BJ (cell line): ENCODE measurements around the gene SLC10A6. TPM values are rescaled to one million over a fixed set of nuclear protein-coding genes. Genes with fewer than 3 reads are reported as not detected.

Experiments used
- CTCF ChIA-PET: fragments of 350-600 bp; formaldehyde crosslinking; extraction: SDS; loops from one replicate; lab custom pipeline; 2021; ENCODE audit warnings: antibody characterized with exemption, inconsistent platforms; lab: Yijun Ruan, JAX
- POLR2A ChIA-PET: fragments of 300-600 bp; sonication (Branson Sonifier 250); formaldehyde crosslinking; extraction: SDS; loops from one replicate; lab custom pipeline; 2021; ENCODE audit warnings: antibody characterized with exemption; lab: Charles Lee
- DNase-seq: peaks from one replicate; pipeline ENCODE4 v3.0.0-alpha.2; 2011; ENCODE audit warnings: low read depth
- H3K27me3 ChIP-seq: 2 replicates; pipeline ENCODE4 v1.6.0; 2011; ENCODE audit warnings: low read length; ENCODE audit not compliant: control insufficient read depth, insufficient read depth
- H3K36me3 ChIP-seq: 2 replicates; pipeline ENCODE4 v1.5.1; 2011; ENCODE audit warnings: low read length; ENCODE audit not compliant: control insufficient read depth, insufficient read depth
- H3K4me3 ChIP-seq: 2 replicates; pipeline ENCODE4 v1.5.1; 2011; ENCODE audit warnings: low read depth, mild to moderate bottlenecking, control low read depth, low read length
- polyA plus RNA-seq: library from polyadenylated mRNA; depleted of rRNA; stranded (reverse); fragments of >200 nt; gene quantifications from 2 replicates; pipeline ENCODE4 v1.2.3, GENCODE V29; 2011
- TF ChIP-seq, protein P1 (sequence below): IDR thresholded peaks from 2 replicates; pipeline ENCODE4 v1.5.1; 2011; ENCODE audit warnings: low read depth, mild to moderate bottlenecking, control low read depth, inconsistent platforms, low read length, moderate library complexity; ENCODE audit not compliant: insufficient read depth

SLC10A6 gene
- polyA plus RNA-seq, 1 experiment = 0.72 TPM

DNA sequence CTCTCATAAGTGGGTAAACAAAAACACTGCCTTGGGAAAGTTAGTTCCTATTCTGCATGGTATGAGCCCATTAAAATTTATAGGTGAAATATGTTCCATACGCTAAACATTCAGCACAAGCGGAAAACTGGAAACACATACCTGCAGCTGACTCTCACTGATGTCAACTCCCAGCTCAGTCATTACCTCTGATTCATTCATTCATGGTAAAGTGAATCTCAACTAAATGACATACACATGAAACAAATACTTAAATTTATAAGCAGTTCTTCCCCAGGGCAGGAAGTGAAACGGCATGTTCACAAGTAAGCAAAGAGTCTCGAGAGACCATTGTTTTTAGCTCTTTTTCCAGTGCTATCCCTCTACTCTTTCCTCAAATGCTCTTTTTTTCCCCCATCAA, 1.6 kb downstream of the SLC10A6 start:
- H3K36me3 ChIP-seq = no peaks in the 10 kb centered on the region; the same call in 1 of the 2 replicates
- no peaks in the 10 kb centered on the region for H3K27me3 ChIP-seq
- peak overlapping the region; percentile 20 for H3K4me3 ChIP-seq
- no peak for DNase-seq
- TF ChIP-seq, protein P1, sequence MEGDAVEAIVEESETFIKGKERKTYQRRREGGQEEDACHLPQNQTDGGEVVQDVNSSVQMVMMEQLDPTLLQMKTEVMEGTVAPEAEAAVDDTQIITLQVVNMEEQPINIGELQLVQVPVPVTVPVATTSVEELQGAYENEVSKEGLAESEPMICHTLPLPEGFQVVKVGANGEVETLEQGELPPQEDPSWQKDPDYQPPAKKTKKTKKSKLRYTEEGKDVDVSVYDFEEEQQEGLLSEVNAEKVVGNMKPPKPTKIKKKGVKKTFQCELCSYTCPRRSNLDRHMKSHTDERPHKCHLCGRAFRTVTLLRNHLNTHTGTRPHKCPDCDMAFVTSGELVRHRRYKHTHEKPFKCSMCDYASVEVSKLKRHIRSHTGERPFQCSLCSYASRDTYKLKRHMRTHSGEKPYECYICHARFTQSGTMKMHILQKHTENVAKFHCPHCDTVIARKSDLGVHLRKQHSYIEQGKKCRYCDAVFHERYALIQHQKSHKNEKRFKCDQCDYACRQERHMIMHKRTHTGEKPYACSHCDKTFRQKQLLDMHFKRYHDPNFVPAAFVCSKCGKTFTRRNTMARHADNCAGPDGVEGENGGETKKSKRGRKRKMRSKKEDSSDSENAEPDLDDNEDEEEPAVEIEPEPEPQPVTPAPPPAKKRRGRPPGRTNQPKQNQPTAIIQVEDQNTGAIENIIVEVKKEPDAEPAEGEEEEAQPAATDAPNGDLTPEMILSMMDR = no peak
- ChIA-PET CTCF (interaction anchor here (0.5 to 2.2 kb wide), 7 partner anchors 8 to 352 kb away, joined by 3 to 10 read pairs (median 4); partner anchors contain the start of gene C4orf36), POLR2A (interaction anchor here (1.0 kb wide), 1 partner anchor 31 kb away, joined by 3 read pairs; no protein-coding TSS in a partner anchor)

DNA sequence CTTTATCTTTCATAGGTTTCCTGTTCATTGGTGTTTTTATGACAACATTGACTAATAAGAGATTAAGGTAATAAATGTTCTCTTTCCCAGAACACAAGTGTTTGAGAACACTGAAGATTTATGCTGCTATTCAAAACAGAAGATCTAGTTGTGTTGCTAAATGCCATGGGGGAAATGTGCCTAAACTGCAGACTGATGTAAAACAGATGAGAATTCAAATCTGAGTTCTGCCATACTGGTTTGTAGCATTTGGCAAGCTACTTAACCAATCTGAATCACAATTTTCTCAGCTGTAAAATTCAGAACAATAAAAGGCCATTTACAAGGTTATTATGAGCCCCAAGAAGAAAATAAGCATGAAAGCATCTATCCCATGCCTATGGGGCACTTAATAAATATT, 2.3 kb downstream of the SLC10A6 start:
- TF ChIP-seq, protein P1 = no peak
- Histone ChIP-seq H3K36me3 (no peaks in the 10 kb centered on the region; the same call in 1 of the 2 replicates), H3K27me3 (no peaks in the 10 kb centered on the region), H3K4me3 (no peak overlapping the region; the same call in 1 of the 2 replicates)
- ChIA-PET POLR2A (interaction anchor here (0.7 kb wide), 2 partner anchors 11 to 238 kb away, joined by 3 to 7 read pairs; no protein-coding TSS in a partner anchor), CTCF (interaction anchor here (0.6 to 1.8 kb wide), 6 partner anchors 8 to 322 kb away, joined by 3 to 7 read pairs (median 4); partner anchors contain the start of gene C4orf36)
- DNase-seq = peak; percentile 84

DNA sequence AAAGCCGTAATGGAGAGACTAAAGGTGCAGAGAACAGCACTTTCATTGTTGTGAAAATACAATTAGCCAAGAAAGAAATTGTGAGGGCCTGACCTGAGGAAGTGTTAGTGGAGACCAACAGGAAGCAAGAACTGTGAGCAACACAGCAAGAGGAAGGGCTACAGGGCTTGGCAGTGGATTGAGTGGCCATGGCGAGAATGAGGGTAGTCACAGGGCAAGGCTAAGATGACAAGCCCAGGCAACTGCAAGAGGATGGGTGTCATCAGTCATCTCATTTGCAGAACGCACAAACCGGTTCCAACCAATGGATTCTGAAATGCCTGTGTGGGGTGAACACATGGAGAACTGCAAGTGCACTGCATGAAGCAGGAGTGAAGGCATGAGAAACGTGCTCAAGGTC, 3.6 kb downstream of the SLC10A6 start:
- ChIA-PET POLR2A (no interaction called here), CTCF (interaction anchor here (1.1 to 1.8 kb wide), 2 partner anchors 10 to 347 kb away, joined by 3 to 7 read pairs; no protein-coding TSS in a partner anchor)
- DNase-seq = no peak
- Histone ChIP-seq H3K27me3 (no peaks in the 10 kb centered on the region), H3K4me3 (no peak overlapping the region), H3K36me3 (no peaks in the 10 kb centered on the region; the same call in 1 of the 2 replicates)
- TF ChIP-seq, protein P1 = no peak

DNA sequence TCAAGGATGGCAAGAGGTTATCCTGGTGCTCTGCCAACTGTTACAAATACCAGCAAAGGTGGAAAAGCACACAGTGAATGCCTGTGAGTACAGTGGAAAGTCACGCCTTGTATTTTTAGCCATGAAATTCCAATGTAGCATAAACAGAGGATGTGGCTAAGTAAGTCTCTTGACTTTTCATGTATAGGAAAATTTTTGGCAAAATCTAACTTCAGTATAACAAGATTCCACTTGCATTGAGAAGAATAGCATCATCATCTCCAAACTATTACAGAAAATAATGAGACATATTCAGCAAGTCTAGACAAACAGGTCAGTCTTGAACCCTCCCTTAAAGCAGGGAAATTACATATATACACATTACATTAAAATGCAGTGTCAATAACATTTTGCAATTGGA, 7.9 kb downstream of the SLC10A6 start:
- H3K4me3 ChIP-seq = no peak overlapping the region
- TF ChIP-seq, protein P1 = no peak
- no peaks in the 10 kb centered on the region; the same call in 1 of the 2 replicates for H3K36me3 ChIP-seq
- H3K27me3 ChIP-seq = no peaks in the 10 kb centered on the region
- ChIA-PET POLR2A (no interaction called here), CTCF (interaction anchor here (0.9 kb wide), 1 partner anchor 343 kb away, joined by 3 read pairs; no protein-coding TSS in a partner anchor)
- no peak for DNase-seq

DNA sequence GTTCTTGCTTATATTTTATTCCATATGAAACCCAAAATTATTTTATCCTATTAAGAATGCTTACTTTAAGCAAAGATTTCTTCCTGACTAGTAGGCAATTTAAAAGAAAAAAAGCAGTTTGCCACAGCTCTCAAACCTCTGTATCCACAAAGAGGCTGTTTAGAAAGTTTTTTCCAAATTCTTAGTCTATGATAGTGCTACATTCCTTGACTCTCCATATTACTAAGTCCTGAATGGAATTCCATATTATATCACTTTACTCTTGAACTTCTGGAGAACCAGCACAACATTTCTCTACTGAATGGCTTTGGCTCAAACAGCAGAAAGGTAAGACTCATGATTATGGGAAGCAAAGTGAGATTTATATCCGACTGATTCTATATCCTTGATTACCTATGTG, 8.3 kb downstream of the SLC10A6 start:
- DNase-seq = no peak
- no peaks in the 10 kb centered on the region; the same call in 1 of the 2 replicates for H3K36me3 ChIP-seq
- TF ChIP-seq, protein P1 = no peak
- H3K4me3 ChIP-seq = no peak overlapping the region
- CTCF ChIA-PET = no interaction called here
- POLR2A ChIA-PET = no interaction called here
- H3K27me3 ChIP-seq = no peaks in the 10 kb centered on the region
